Measurements from ENCODE around the gene AP3M1. TPM values are rescaled to one million over a fixed set of nuclear protein-coding genes. Genes with fewer than 3 reads are reported as not detected.

Gene AP3M1
- total RNA-seq, 1 experiment from 2014 or later, result 34.4 TPM

GRCh38 chr10:74133923-74134820 lies 16.5 kb downstream of the AP3M1 start:
- no peak overlapping the region for H2AFZ ChIP-seq (ENCODE audit: low read depth, low read length, poor library complexity, severe bottlenecking)
- H3K27ac ChIP-seq (ENCODE audit: low read depth, low read length), result no peak overlapping the region
- no TSS peak for BruUV-seq (replicated peaks)
- H4K20me1 ChIP-seq (ENCODE audit: insufficient read depth), result no peaks in the 10 kb centered on the region
- no peaks in the 10 kb centered on the region for H3K9me3 ChIP-seq (ENCODE audit: control insufficient read depth in 1 of 2, insufficient read depth in 1 of 2, low read depth in 1 of 2, low read length in 2 of 2)
- no peak overlapping the region for H3K4me2 ChIP-seq (ENCODE audit: low read length)
- ChIA-PET RAD21 (ENCODE audit: low non-redundant PET in 1 of 2, low total read pairs in 2 of 2, uncharacterized antibody in 2 of 2, unreplicated experiment in 2 of 2) (no interaction called here), POLR2A (interaction anchor here (0.8 kb wide), 1 partner anchor 84 kb away, joined by 3 read pairs; no protein-coding TSS in a partner anchor), CTCF (no interaction called here)
- TF ChIP-seq EGR1 (IDR thresholded peaks at IDR 0.05; ENCODE audit: low read depth) (no peak), TCF7L2 (IDR thresholded peaks at IDR 0.05; ENCODE audit: borderline replicate concordance, extremely low read depth, insufficient read depth, insufficient read length) (no peak), REST (IDR thresholded peaks at IDR 0.05; ENCODE audit: low read depth) (no peak), JUND (IDR thresholded peaks at IDR 0.05) (no peak), MAX (IDR thresholded peaks at IDR 0.05) (no peak), EZH2 (IDR thresholded peaks at IDR 0.05) (no peak), ELF1 (IDR thresholded peaks at IDR 0.05; ENCODE audit: borderline replicate concordance, low read depth) (no peak)
- peaks cover 4% of the 10 kb centered on the region; the same call in 1 of the 2 replicates for H3K79me2 ChIP-seq (ENCODE audit: insufficient read depth, low read length)
- H3K36me3 ChIP-seq (ENCODE audit: control insufficient read depth in 1 of 2, insufficient read depth in 2 of 2, low read length in 2 of 2), result peaks cover 43 to 45% of the 10 kb centered on the region in 2 experiments
- no peaks in the 10 kb centered on the region for H3K9me2 ChIP-seq (ENCODE audit: insufficient read depth)
- H3K4me1 ChIP-seq (ENCODE audit: control insufficient read depth in 1 of 2, insufficient read depth in 2 of 2, low read length in 2 of 2), result no peaks in the 10 kb centered on the region
- intact Hi-C loops (cut with micrococcal nuclease), result no loop called here
- DNase-seq (ENCODE audit: low read depth, low spot score) (no peak), ATAC-seq (no peak)
- H3K4me3 ChIP-seq (replicated peaks in 1 of 2; ENCODE audit: low read depth in 1 of 2, low read length in 2 of 2), result no peak overlapping the region
- no peak overlapping the region for H3K9ac ChIP-seq (ENCODE audit: low read length)
- no peaks in the 10 kb centered on the region for H3K27me3 ChIP-seq (ENCODE audit: insufficient read depth, low read length)

Measured in HCT116 (cell line).